Neural crest cell (in vitro differentiated cells): ENCODE measurements around the gene GALNTL6. TPM values are rescaled to one million over a fixed set of nuclear protein-coding genes. Genes with fewer than 3 reads are reported as not detected.
A peak's percentile ranks its signal among the peaks of the same experiment; 100 is the strongest.

Experiments used
- DNase-seq: peaks from one replicate; pipeline ENCODE4 v3.0.0; 2021; ENCODE audit warnings: low read depth, mixed read lengths, low spot score
- H3K27ac Mint-ChIP-seq: one replicate; pipeline ENCODE4 v1.8.0; 2021; ENCODE audit warnings: mild to moderate bottlenecking, mixed read lengths; ENCODE audit not compliant: unreplicated experiment
- H3K27me3 Mint-ChIP-seq: 2 replicates; pipeline ENCODE4 v1.8.0; 2021; ENCODE audit warnings: low read depth, mild to moderate bottlenecking, mixed read lengths
- H3K36me3 Mint-ChIP-seq: 2 replicates; pipeline ENCODE4 v1.8.0; 2021; ENCODE audit warnings: low read depth, mild to moderate bottlenecking, mixed read lengths
- H3K4me1 Mint-ChIP-seq: 2 replicates; pipeline ENCODE4 v1.8.0; 2021; ENCODE audit warnings: mixed read lengths
- H3K4me3 Mint-ChIP-seq: one replicate; pipeline ENCODE4 v1.8.0; 2021; ENCODE audit warnings: mild to moderate bottlenecking, mixed read lengths
- H3K9me3 Mint-ChIP-seq: 2 replicates; pipeline ENCODE4 v1.8.0; 2021; ENCODE audit warnings: mixed read lengths
- total RNA-seq: library from RNA; stranded (reverse); gene quantifications from 2 replicates; pipeline ENCODE4 v1.2.1, GENCODE V29; 2021
- TF ChIP-seq, protein P1 (sequence below): fragments of 200-600 bp; sonication (generic); conservative IDR thresholded peaks from 2 replicates; pipeline ENCODE4 v1.5.0; 2021; ENCODE audit warnings: antibody characterized with exemption, mild to moderate bottlenecking

GALNTL6 gene
- total RNA-seq, 1 donor from 2014 or later = 0.07 TPM

DNA sequence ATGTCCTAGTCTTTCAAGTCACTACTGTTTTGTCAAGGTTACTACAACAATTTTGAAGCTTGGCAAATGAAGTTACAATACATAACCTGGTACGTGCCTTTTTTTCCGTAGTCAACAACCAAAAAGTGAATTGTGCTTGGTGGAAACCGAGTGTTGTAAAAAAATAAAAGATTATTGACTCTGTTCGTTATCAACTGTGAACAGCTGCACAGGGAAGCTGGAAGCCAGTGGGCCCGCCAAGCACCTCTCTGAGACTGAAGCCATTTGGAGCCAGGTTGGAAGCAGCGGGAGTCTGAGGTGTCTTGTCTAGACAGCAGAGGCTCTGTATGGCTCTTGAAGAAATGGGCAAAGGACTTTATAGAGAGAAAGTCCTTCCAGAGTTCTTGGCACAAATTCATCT, 119.0 kb downstream of the GALNTL6 start:
- no peak overlapping the region for H3K27ac Mint-ChIP-seq
- TF ChIP-seq, protein P1, sequence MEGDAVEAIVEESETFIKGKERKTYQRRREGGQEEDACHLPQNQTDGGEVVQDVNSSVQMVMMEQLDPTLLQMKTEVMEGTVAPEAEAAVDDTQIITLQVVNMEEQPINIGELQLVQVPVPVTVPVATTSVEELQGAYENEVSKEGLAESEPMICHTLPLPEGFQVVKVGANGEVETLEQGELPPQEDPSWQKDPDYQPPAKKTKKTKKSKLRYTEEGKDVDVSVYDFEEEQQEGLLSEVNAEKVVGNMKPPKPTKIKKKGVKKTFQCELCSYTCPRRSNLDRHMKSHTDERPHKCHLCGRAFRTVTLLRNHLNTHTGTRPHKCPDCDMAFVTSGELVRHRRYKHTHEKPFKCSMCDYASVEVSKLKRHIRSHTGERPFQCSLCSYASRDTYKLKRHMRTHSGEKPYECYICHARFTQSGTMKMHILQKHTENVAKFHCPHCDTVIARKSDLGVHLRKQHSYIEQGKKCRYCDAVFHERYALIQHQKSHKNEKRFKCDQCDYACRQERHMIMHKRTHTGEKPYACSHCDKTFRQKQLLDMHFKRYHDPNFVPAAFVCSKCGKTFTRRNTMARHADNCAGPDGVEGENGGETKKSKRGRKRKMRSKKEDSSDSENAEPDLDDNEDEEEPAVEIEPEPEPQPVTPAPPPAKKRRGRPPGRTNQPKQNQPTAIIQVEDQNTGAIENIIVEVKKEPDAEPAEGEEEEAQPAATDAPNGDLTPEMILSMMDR = no peak
- H3K36me3 Mint-ChIP-seq = no peaks in the 10 kb centered on the region
- DNase-seq = no peak
- no peaks in the 10 kb centered on the region for H3K27me3 Mint-ChIP-seq
- no peaks in the 10 kb centered on the region for H3K4me1 Mint-ChIP-seq
- no peaks in the 10 kb centered on the region for H3K9me3 Mint-ChIP-seq
- H3K4me3 Mint-ChIP-seq = no peak overlapping the region

DNA sequence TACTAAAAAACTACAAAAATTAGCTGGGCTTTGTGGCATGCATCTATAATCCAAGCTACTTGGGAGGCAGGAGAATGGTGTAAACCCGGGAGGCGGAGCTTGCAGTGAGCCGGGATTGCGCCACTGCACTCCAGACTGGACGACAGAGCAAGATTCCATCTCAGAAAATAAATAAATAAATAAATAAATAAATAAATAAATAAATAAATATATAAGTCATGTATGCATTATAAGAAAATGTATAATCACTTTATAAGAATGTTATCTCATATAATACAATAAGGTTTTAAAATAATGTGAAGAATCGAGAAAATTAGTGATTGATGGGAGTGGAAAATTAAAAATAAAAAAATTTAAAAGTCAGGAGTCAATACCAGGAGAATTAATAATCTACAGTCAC, 127.5 kb downstream of the GALNTL6 start:
- no peak overlapping the region for H3K4me3 Mint-ChIP-seq
- H3K9me3 Mint-ChIP-seq = no peaks in the 10 kb centered on the region
- H3K36me3 Mint-ChIP-seq = no peaks in the 10 kb centered on the region
- TF ChIP-seq, protein P1 = no peak
- no peaks in the 10 kb centered on the region for H3K4me1 Mint-ChIP-seq
- no peaks in the 10 kb centered on the region for H3K27me3 Mint-ChIP-seq
- no peak overlapping the region for H3K27ac Mint-ChIP-seq
- DNase-seq = no peak

DNA sequence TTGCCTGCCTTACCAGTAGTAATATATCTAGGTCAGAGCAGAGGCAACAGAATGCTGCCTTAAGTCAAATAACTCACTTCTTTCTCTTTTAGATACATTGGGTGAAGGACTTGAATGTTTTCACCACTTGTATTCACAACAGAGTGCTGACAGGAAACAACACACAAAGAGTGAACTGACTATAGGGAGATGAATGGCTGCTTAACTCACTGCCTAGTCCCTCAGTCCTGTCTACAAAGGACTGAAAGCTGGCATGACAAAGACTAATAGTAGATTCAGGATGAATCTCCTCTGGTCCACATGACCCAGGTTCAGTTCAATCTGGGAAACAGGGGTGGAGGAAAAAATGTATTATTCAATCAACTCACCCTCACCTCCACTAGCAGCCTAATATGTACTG, 134.2 kb downstream of the GALNTL6 start:
- Mint-ChIP-seq H3K9me3 (no peaks in the 10 kb centered on the region), H3K27me3 (no peaks in the 10 kb centered on the region), H3K4me3 (no peak overlapping the region), H3K27ac (peak overlapping the region; percentile 54), H3K36me3 (no peaks in the 10 kb centered on the region), H3K4me1 (peaks cover 15% of the 10 kb centered on the region)
- TF ChIP-seq, protein P1 = no peak
- DNase-seq = no peak

DNA sequence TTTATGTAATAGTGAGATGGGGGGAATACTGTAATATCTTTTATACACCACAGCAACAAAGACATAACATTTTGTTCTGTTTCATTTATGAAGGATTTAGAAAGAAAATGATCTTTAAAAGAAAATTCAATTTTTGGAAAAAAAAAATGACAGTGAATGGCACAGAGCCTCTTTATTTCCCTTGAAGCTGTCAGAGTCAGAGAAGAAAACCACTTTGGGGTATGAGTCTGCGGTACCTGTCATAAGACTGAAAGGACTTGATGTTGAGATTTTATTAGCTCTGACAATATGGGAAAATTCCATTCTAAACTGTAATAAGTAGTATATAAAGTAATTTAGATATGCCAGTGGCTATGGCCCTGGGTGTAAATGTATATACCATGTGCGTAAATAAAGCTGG, 134.8 kb downstream of the GALNTL6 start:
- peaks cover 15% of the 10 kb centered on the region for H3K4me1 Mint-ChIP-seq
- DNase-seq = no peak
- H3K9me3 Mint-ChIP-seq = no peaks in the 10 kb centered on the region
- TF ChIP-seq, protein P1 = no peak
- no peaks in the 10 kb centered on the region for H3K27me3 Mint-ChIP-seq
- H3K4me3 Mint-ChIP-seq = no peak overlapping the region
- H3K36me3 Mint-ChIP-seq = no peaks in the 10 kb centered on the region
- no peak overlapping the region for H3K27ac Mint-ChIP-seq

DNA sequence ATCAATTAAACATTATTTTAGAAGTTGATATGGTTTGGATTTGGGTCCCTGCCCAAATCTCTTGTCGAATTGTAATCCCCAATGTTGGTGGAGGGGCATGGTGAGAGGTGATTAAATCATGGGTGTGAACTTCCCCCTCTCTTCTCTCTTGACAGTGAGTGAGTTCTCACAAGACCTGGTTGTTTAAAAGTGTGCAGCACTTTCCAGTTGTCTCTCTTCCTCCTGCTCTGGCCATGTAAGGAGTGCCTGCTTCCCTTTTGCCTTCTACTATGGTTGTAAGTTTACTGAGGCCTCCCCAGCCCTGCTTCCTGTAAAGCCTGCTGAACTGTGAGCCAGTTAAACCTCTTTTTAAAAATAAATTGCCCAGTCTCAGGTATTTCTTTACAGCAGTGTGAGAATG, 141.4 kb downstream of the GALNTL6 start:
- TF ChIP-seq, protein P1 = no peak
- Mint-ChIP-seq H3K27ac (no peak overlapping the region), H3K4me3 (no peak overlapping the region)

DNA sequence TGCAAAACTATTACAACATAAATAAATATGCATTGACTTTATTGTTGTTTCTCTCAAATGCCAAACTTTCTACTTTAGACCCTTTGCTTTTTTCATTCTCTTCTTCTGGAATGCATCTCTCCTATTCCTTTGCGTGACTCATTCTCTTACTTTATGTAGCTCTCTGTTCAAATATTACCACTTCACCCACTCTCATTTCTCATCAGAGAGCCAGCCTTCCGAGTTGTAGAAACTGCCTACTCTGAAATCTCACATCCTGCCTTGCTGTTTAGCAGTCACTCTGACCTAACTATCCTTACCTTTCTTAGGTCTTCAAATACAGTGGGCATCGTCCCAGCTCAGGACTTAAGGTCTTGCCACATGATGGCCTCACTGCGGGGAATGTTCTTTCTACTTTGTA, 143.5 kb downstream of the GALNTL6 start:
- no peak overlapping the region for H3K27ac Mint-ChIP-seq
- H3K36me3 Mint-ChIP-seq = no peaks in the 10 kb centered on the region
- no peak overlapping the region for H3K4me3 Mint-ChIP-seq
- no peak for DNase-seq
- H3K4me1 Mint-ChIP-seq = no peaks in the 10 kb centered on the region
- TF ChIP-seq, protein P1 = no peak
- peaks cover 1% of the 10 kb centered on the region for H3K9me3 Mint-ChIP-seq
- H3K27me3 Mint-ChIP-seq = no peaks in the 10 kb centered on the region

More for the DNA sequence above, 141.4 kb downstream of the GALNTL6 start:
- no peaks in the 10 kb centered on the region for H3K4me1 Mint-ChIP-seq
- no peaks in the 10 kb centered on the region for H3K36me3 Mint-ChIP-seq
- H3K27me3 Mint-ChIP-seq = no peaks in the 10 kb centered on the region
- H3K9me3 Mint-ChIP-seq = no peaks in the 10 kb centered on the region
- DNase-seq = no peak
